SIG-M5 treated with dmso at 0.1 percent for 504 hours (cell line): ENCODE measurements around the gene ASCC2.
"Not testable (repeated sequence)": the region's sequence is repeated elsewhere in the genome, so short reads cannot be mapped to it uniquely, and the experiment has no call there.

Experiments used
- DNase-seq: peaks from one replicate; lab custom pipeline; 2025; ENCODE audit not compliant: unreplicated experiment; lab: John Stamatoyannopoulos, UW

Gene ASCC2

GRCh38 chr22:29758068-29758622 is 79.9 kb downstream of the ASCC2 start:
- no peak for DNase-seq

GRCh38 chr22:29757096-29757495 is 81.0 kb downstream of the ASCC2 start:
- DNase-seq = no peak

- no peak for DNase-seq
Observed at GRCh38 chr22:29756341-29756740, 81.7 kb downstream of the ASCC2 start.

- DNase-seq = no peak
Observed at GRCh38 chr22:29755889-29756288, 82.2 kb downstream of the ASCC2 start.

GRCh38 chr22:29754658-29755395 is 83.2 kb downstream of the ASCC2 start:
- DNase-seq = not testable (repeated sequence)

GRCh38 chr22:29753808-29754657 is 84.0 kb downstream of the ASCC2 start:
- no peak for DNase-seq

- no peak for DNase-seq
Observed at GRCh38 chr22:29751669-29752068, 86.4 kb downstream of the ASCC2 start.

- DNase-seq = peak; percentile 94
Observed at GRCh38 chr22:29750559-29751538, 87.2 kb downstream of the ASCC2 start.

GRCh38 chr22:29750029-29750428 is 88.0 kb downstream of the ASCC2 start:
- no peak for DNase-seq

- DNase-seq = no peak
Observed at GRCh38 chr22:29748248-29748893, 89.7 kb downstream of the ASCC2 start.

- DNase-seq = no peak
Observed at GRCh38 chr22:29747832-29748231, 90.2 kb downstream of the ASCC2 start.

- DNase-seq = no peak
Observed at GRCh38 chr22:29744902-29745301, 93.2 kb downstream of the ASCC2 start.

- DNase-seq = no peak
Observed at GRCh38 chr22:29742326-29742725, 95.7 kb downstream of the ASCC2 start.

- no peak for DNase-seq
Observed at GRCh38 chr22:29741926-29742325, 96.1 kb downstream of the ASCC2 start.

- DNase-seq = no peak
Observed at GRCh38 chr22:29740216-29740615, 97.9 kb downstream of the ASCC2 start.

- no peak for DNase-seq
Observed at GRCh38 chr22:29739346-29739875, 98.7 kb downstream of the ASCC2 start.
